HepG2 (cell line): ENCODE measurements around the gene VAMP5.

Experiments
- ASH2L ChIP-seq: fragments of 300-600, 200-600 bp; sonication (generic); IDR thresholded peaks from 2 replicates; pipeline ENCODE4 v1.7.0; 2017; ENCODE audit warnings: low read depth, mild to moderate bottlenecking, moderate library complexity, mixed read lengths, low read length; ENCODE audit not compliant: insufficient read length
- HNF1A ChIP-seq, 2 experiments: sonication (generic) in 1 of 2; formaldehyde crosslinking in 1 of 2; IDR thresholded peaks; 2 replicates each; pipeline versions ENCODE4 v1.4.0 to v1.6.1; 2016 to 2020; ENCODE audit warnings: borderline replicate concordance in 1 of 2, low read depth in 1 of 2, mild to moderate bottlenecking in 1 of 2, missing genetic modification reagents in 1 of 2
- PHF20 ChIP-seq: sonication (generic); formaldehyde crosslinking; IDR thresholded peaks from 2 replicates; pipeline ENCODE4 v1.5.0; 2020; ENCODE audit warnings: mild to moderate bottlenecking, missing genetic modification reagents
- ZBTB7A ChIP-seq: sonication (generic); formaldehyde crosslinking; IDR thresholded peaks from 2 replicates; pipeline ENCODE4 v1.8.0; 2022; ENCODE audit warnings: mild to moderate bottlenecking, missing genetic modification reagents

GRCh38 chr2:85545780-85546240, 38.4 kb upstream of the VAMP5 start:
- TF ChIP-seq ZBTB7A (CRISPR knock-in tag) (no peak), ASH2L (no peak), PHF20 (CRISPR knock-in tag) (no peak), HNF1A (IDR thresholded peaks at IDR 0.05; ENCODE audit: low read depth) (no peak), HNF1A (CRISPR knock-in tag; IDR thresholded peaks at IDR 0.05; ENCODE audit: borderline replicate concordance) (no peak)
